BJ (cell line): ENCODE results near the gene ANKRD1. TPM values are rescaled to one million over a fixed set of nuclear protein-coding genes. Genes with fewer than 3 reads are reported as not detected.
"Not testable (repeated sequence)": the region's sequence is repeated elsewhere in the genome, so short reads cannot be mapped to it uniquely, and the experiment has no call there.

Experiments
- CTCF ChIA-PET: fragments of 350-600 bp; formaldehyde crosslinking; extraction: SDS; loops from one replicate; lab custom pipeline; 2021; ENCODE audit warnings: antibody characterized with exemption, inconsistent platforms; lab: Yijun Ruan, JAX
- POLR2A ChIA-PET: fragments of 300-600 bp; sonication (Branson Sonifier 250); formaldehyde crosslinking; extraction: SDS; loops from one replicate; lab custom pipeline; 2021; ENCODE audit warnings: antibody characterized with exemption; lab: Charles Lee
- DNase-seq: peaks from one replicate; pipeline ENCODE4 v3.0.0-alpha.2; 2011; ENCODE audit warnings: low read depth
- H3K27me3 ChIP-seq: 2 replicates; pipeline ENCODE4 v1.6.0; 2011; ENCODE audit warnings: low read length; ENCODE audit not compliant: control insufficient read depth, insufficient read depth
- H3K36me3 ChIP-seq: 2 replicates; pipeline ENCODE4 v1.5.1; 2011; ENCODE audit warnings: low read length; ENCODE audit not compliant: control insufficient read depth, insufficient read depth
- H3K4me3 ChIP-seq: 2 replicates; pipeline ENCODE4 v1.5.1; 2011; ENCODE audit warnings: low read depth, mild to moderate bottlenecking, control low read depth, low read length
- CTCF ChIP-seq: IDR thresholded peaks from 2 replicates; pipeline ENCODE4 v1.5.1; 2011; ENCODE audit warnings: low read depth, mild to moderate bottlenecking, control low read depth, inconsistent platforms, low read length, moderate library complexity; ENCODE audit not compliant: insufficient read depth
- polyA plus RNA-seq: library from polyadenylated mRNA; depleted of rRNA; stranded (reverse); fragments of >200 nt; gene quantifications from 2 replicates; pipeline ENCODE4 v1.2.3, GENCODE V29; 2011

The ANKRD1 gene
- polyA plus RNA-seq, 1 experiment: 2.2 TPM

GRCh38 chr10:90912854-90913479, 7.9 kb downstream of the ANKRD1 start:
- DNase-seq: no peak
- POLR2A ChIA-PET: interaction anchor here (0.6 kb wide), 1 partner anchor 67 kb away, joined by 3 read pairs; no protein-coding TSS in a partner anchor
- TF ChIP-seq CTCF: no peak
- H3K4me3 ChIP-seq: no peak overlapping the region
- no peaks in the 10 kb centered on the region for H3K27me3 ChIP-seq
- H3K36me3 ChIP-seq: no peaks in the 10 kb centered on the region
- CTCF ChIA-PET: interaction anchor here (1.4 to 6.5 kb wide), 6 partner anchors 33 to 337 kb away, joined by 3 to 76 read pairs (median 22); no protein-coding TSS in a partner anchor

GRCh38 chr10:90912174-90912573, 8.7 kb downstream of the ANKRD1 start:
- TF ChIP-seq CTCF: no peak
- Histone ChIP-seq H3K27me3 (no peaks in the 10 kb centered on the region), H3K4me3 (no peak overlapping the region), H3K36me3 (no peaks in the 10 kb centered on the region)
- ChIA-PET CTCF (interaction anchor here (0.6 to 6.5 kb wide), 36 partner anchors 9 to 404 kb away, joined by 3 to 76 read pairs (median 4); partner anchors contain the start of gene ANKRD1), POLR2A (no interaction called here)
- DNase-seq: no peak

DNA sequence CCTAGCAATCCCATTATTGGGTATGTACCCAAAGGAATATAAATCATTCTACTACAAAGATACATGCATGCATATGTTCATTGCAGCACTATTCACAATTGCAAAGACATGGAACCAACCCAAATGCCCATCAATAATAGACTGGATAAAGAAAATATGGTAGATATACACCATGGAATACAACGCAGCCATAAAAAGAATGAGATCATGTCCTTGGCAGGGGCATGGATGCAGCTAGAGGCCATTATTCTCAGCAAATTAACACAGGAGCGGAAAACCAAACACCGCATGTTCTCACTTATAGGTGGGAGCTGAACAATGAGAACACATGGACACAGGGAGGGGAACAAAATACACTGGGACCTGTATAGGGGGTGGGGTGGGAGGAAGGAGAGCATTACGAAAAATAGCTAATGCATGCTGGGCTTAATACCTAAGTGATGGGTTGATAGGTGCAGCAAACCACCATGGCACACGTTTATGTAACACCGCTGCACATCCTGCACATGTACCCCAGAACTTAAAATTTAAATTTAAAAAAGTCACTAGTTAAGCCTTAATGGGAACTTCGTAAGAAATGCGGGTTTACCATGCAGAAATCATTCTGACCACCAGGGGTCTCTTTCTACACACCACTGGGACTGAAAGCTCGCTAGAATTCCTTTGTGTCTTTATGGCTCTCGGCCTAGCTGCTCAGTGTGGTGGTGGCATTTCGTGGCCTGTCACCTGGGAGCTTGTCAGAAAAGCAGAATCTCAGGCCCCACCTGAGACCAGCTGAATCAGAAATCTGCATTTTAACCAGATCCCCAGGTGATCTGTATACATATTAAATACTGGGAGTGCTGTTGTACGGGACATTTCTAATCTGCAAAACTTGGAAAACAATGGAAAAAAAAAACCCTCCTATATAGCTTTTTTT, 9.5 kb downstream of the ANKRD1 start:
- ChIA-PET POLR2A (no interaction called here), CTCF (interaction anchor here (0.6 to 6.5 kb wide), 40 partner anchors 8 to 510 kb away, joined by 3 to 76 read pairs (median 4); partner anchors contain the start of gene ANKRD1)
- Histone ChIP-seq H3K27me3 (no peaks in the 10 kb centered on the region), H3K36me3 (no peaks in the 10 kb centered on the region), H3K4me3 (no peak overlapping the region)
- DNase-seq: no peak
- peak; percentile 87 for TF ChIP-seq CTCF

GRCh38 chr10:90906596-90906995, 14.3 kb downstream of the ANKRD1 start:
- POLR2A ChIA-PET: no interaction called here
- H3K4me3 ChIP-seq: no peak overlapping the region
- no peaks in the 10 kb centered on the region for H3K36me3 ChIP-seq
- no peak for TF ChIP-seq CTCF
- CTCF ChIA-PET: interaction anchor here (1.1 kb wide), 1 partner anchor 27 kb away, joined by 4 read pairs; no protein-coding TSS in a partner anchor
- DNase-seq: no peak
- H3K27me3 ChIP-seq: no peaks in the 10 kb centered on the region

DNA sequence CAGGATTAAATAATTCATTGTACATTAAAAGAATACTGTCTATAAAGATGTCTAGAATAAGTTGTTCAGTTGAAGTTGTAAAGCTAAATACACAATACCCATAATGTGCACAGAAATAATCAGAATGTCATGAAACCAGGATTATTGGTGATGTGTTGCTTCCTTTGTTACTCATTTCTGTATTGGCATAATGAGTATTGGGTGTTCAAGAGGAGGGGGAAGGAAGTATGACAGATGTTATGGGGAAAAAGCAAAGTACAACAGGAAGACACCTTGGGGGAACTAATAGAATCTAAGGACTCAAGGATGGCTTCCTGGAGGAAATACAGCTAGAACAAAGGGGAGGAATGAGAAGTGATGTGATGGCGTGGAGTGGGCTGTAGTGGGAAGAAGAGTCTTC, 15.0 kb downstream of the ANKRD1 start:
- Histone ChIP-seq H3K36me3 (no peaks in the 10 kb centered on the region), H3K27me3 (no peaks in the 10 kb centered on the region), H3K4me3 (no peak overlapping the region)
- no peak for TF ChIP-seq CTCF
- POLR2A ChIA-PET: no interaction called here
- DNase-seq: no peak
- CTCF ChIA-PET: interaction anchor here (0.6 to 1.1 kb wide), 2 partner anchors 26 to 1012 kb away, joined by 3 to 4 read pairs; no protein-coding TSS in a partner anchor

DNA sequence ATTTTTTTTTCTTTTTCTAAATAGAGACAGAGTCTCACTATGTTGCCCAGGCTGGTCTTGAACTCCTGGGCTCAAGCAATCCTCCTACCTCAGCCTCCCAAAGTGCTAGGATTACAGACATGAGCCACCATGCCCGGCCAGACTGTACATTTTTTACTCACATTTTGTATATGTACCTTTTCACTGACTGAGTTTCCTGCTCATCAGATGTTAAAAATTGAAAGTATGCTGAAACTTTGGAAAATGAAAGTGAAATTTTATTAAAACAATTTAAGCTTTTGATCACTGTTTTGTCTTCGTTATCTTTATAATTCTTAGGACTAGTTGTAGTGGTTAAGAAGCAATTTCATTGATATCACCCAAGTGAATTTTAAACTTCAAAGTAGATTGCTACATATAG, 24.0 kb downstream of the ANKRD1 start:
- CTCF ChIA-PET: interaction anchor here (0.9 kb wide), 1 partner anchor 17 kb away, joined by 4 read pairs; no protein-coding TSS in a partner anchor
- DNase-seq, POLR2A ChIA-PET, H3K4me3 ChIP-seq, H3K36me3 ChIP-seq, H3K27me3 ChIP-seq: not testable (repeated sequence)
